Measurements from ENCODE around the gene HCFC1R1.

Gene HCFC1R1

GRCh38 chr16:3066440-3066748, 42.7 kb upstream of the HCFC1R1 start:
- Histone ChIP-seq H3K4me2 (ENCODE audit: low read depth, low read length, poor library complexity, severe bottlenecking) (peak overlapping the region; percentile 99), H3K79me2 (ENCODE audit: insufficient read depth, low read length) (peaks cover 45% of the 10 kb centered on the region), H3K27me3 (ENCODE audit: insufficient read depth, low read length, poor library complexity, severe bottlenecking) (no peaks in the 10 kb centered on the region), H3K9me2 (replicated peaks; ENCODE audit: low read depth, low read length) (no peaks in the 10 kb centered on the region), H3K36me3 (ENCODE audit: insufficient read depth, low read length) (no peaks in the 10 kb centered on the region), H3K4me3 (ENCODE audit: low read length, poor library complexity, severe bottlenecking) (peak overlapping the region; percentile 95), H3K9me3 (ENCODE audit: insufficient read depth, low read depth, low read length) (no peaks in the 10 kb centered on the region), H4K20me1 (ENCODE audit: insufficient read depth, low read length, poor library complexity, severe bottlenecking) (peaks cover 20% of the 10 kb centered on the region), H2AFZ (ENCODE audit: low read length) (no peak overlapping the region), H3K4me1 (ENCODE audit: insufficient read depth, low read length, poor library complexity, severe bottlenecking) (peaks cover 17% of the 10 kb centered on the region), H3K9ac (ENCODE audit: low read depth, low read length, poor library complexity, severe bottlenecking) (peak overlapping the region; percentile 87), H3F3A (ENCODE audit: low read depth) (no peaks in the 10 kb centered on the region)
- TF ChIP-seq EZH2phosphoT487 (IDR thresholded peaks at IDR 0.05; ENCODE audit: borderline replicate concordance): no peak
- no peak for TF ChIP-seq CTCF (conservative IDR thresholded peaks at IDR 0.05; ENCODE audit: low read length)

- TF ChIP-seq EZH2phosphoT487 (IDR thresholded peaks at IDR 0.05; ENCODE audit: borderline replicate concordance): no peak
- no peak for TF ChIP-seq CTCF (conservative IDR thresholded peaks at IDR 0.05; ENCODE audit: low read length)
- Histone ChIP-seq H2AFZ (ENCODE audit: low read length) (0 out of 2 replicates have a peak overlapping the region, but pooled peaks have one; percentile 80), H3K36me3 (ENCODE audit: insufficient read depth, low read length) (no peaks in the 10 kb centered on the region), H3K4me1 (ENCODE audit: insufficient read depth, low read length, poor library complexity, severe bottlenecking) (peaks cover 13% of the 10 kb centered on the region), H4K20me1 (ENCODE audit: insufficient read depth, low read length, poor library complexity, severe bottlenecking) (peaks cover 20% of the 10 kb centered on the region), H3K4me2 (ENCODE audit: low read depth, low read length, poor library complexity, severe bottlenecking) (peak overlapping the region; percentile 99), H3K79me2 (ENCODE audit: insufficient read depth, low read length) (peaks cover 45% of the 10 kb centered on the region), H3K4me3 (ENCODE audit: low read length, poor library complexity, severe bottlenecking) (peak overlapping the region; percentile 95), H3K9me3 (ENCODE audit: insufficient read depth, low read depth, low read length) (no peaks in the 10 kb centered on the region), H3K9me2 (replicated peaks; ENCODE audit: low read depth, low read length) (no peaks in the 10 kb centered on the region), H3K9ac (ENCODE audit: low read depth, low read length, poor library complexity, severe bottlenecking) (peak overlapping the region; percentile 87), H3K27me3 (ENCODE audit: insufficient read depth, low read length, poor library complexity, severe bottlenecking) (no peaks in the 10 kb centered on the region), H3F3A (ENCODE audit: low read depth) (no peaks in the 10 kb centered on the region)
Measured at GRCh38 chr16:3065742-3066439, 42.1 kb upstream of the HCFC1R1 start.

GRCh38 chr16:3065069-3065741, 41.5 kb upstream of the HCFC1R1 start, which contains the start of gene IL32:
TSS of gene IL32 (plus strand) at chr16:3065640. CDS start at chr16:3065812, 172 bp downstream.
- peak within 1 kb of the TSS; percentile 80 for H2AFZ ChIP-seq (ENCODE audit: low read length)
- H3K27me3 ChIP-seq (ENCODE audit: insufficient read depth, low read length, poor library complexity, severe bottlenecking): no peaks in the 10 kb centered on the region
- peaks cover 8% of the 10 kb centered on the region for H3K4me1 ChIP-seq (ENCODE audit: insufficient read depth, low read length, poor library complexity, severe bottlenecking)
- TF ChIP-seq EZH2phosphoT487 (IDR thresholded peaks at IDR 0.05; ENCODE audit: borderline replicate concordance) (no peak), CTCF (conservative IDR thresholded peaks at IDR 0.05; ENCODE audit: low read length) (no peak)
- no peaks in the 10 kb centered on the region for H3K9me3 ChIP-seq (ENCODE audit: insufficient read depth, low read depth, low read length)
- no peaks in the 10 kb centered on the region for H3F3A ChIP-seq (ENCODE audit: low read depth)
- peak within 1 kb of the TSS; percentile 99 for H3K4me2 ChIP-seq (ENCODE audit: low read depth, low read length, poor library complexity, severe bottlenecking)
- peak within 1 kb of the TSS; percentile 87 for H3K9ac ChIP-seq (ENCODE audit: low read depth, low read length, poor library complexity, severe bottlenecking)
- H3K9me2 ChIP-seq (replicated peaks; ENCODE audit: low read depth, low read length): no peaks in the 10 kb centered on the region
- peak within 1 kb of the TSS; percentile 95 for H3K4me3 ChIP-seq (ENCODE audit: low read length, poor library complexity, severe bottlenecking)
- H3K79me2 ChIP-seq (ENCODE audit: insufficient read depth, low read length): peaks cover 45% of the 10 kb centered on the region
- H4K20me1 ChIP-seq (ENCODE audit: insufficient read depth, low read length, poor library complexity, severe bottlenecking): peaks cover 20% of the 10 kb centered on the region
- no peaks in the 10 kb centered on the region for H3K36me3 ChIP-seq (ENCODE audit: insufficient read depth, low read length)

Measured in Loucy (cell line).